Hepatocyte (in vitro differentiated cells): ENCODE results near the gene KIRREL3. TPM values are rescaled to one million over a fixed set of nuclear protein-coding genes. Genes with fewer than 3 reads are reported as not detected.

Experiments
- DNase-seq: peaks from one replicate; pipeline ENCODE4 v3.0.0-alpha.2; 2016; ENCODE audit warnings: low spot score
- H2AFZ ChIP-seq: fragments of 200-600 bp; sonication (generic); 2 replicates; pipeline ENCODE4 v1.6.0; 2016; ENCODE audit warnings: antibody characterized with exemption, mild to moderate bottlenecking
- H3K27ac ChIP-seq: fragments of 200-600 bp; sonication (generic); 2 replicates; pipeline ENCODE4 v1.5.1; 2016; ENCODE audit warnings: mild to moderate bottlenecking
- H3K27me3 ChIP-seq: fragments of 200-600 bp; sonication (generic); 2 replicates; pipeline ENCODE4 v1.6.1; 2016
- H3K36me3 ChIP-seq: fragments of 200-600 bp; sonication (generic); replicated peaks from 2 replicates; pipeline ENCODE4 v1.5.1; 2016; ENCODE audit warnings: low read depth; ENCODE audit not compliant: insufficient read depth
- H3K4me1 ChIP-seq: fragments of 200-600 bp; sonication (generic); 2 replicates; pipeline ENCODE4 v1.5.1; 2016; ENCODE audit warnings: mild to moderate bottlenecking, moderate library complexity; ENCODE audit not compliant: insufficient read depth
- H3K4me2 ChIP-seq: fragments of 200-600 bp; sonication (generic); 2 replicates; pipeline ENCODE4 v1.6.0; 2016
- H3K4me3 ChIP-seq: fragments of 200-600 bp; sonication (generic); 2 replicates; pipeline ENCODE4 v1.5.1; 2016; ENCODE audit warnings: mild to moderate bottlenecking
- H3K79me2 ChIP-seq: fragments of 200-600 bp; sonication (generic); 2 replicates; pipeline ENCODE4 v1.6.0; 2017; ENCODE audit warnings: mild to moderate bottlenecking
- H3K9me2 ChIP-seq: fragments of 200-600 bp; sonication (generic); replicated peaks from 2 replicates; pipeline ENCODE4 v1.6.0; 2017; ENCODE audit warnings: mild to moderate bottlenecking; ENCODE audit not compliant: insufficient read depth
- H3K9me3 ChIP-seq: fragments of 200-600 bp; sonication (generic); 2 replicates; pipeline ENCODE4 v1.5.1; 2016; ENCODE audit warnings: low read depth, mild to moderate bottlenecking
- H4K20me1 ChIP-seq: fragments of 200-600 bp; sonication (generic); 2 replicates; pipeline ENCODE4 v1.6.0; 2016; ENCODE audit warnings: mild to moderate bottlenecking; ENCODE audit not compliant: insufficient read depth, poor library complexity, severe bottlenecking
- EZH2 ChIP-seq: fragments of 200-600 bp; sonication (generic); IDR thresholded peaks from 2 replicates; pipeline ENCODE4 v1.6.1; 2016; ENCODE audit warnings: antibody characterized with exemption, mild to moderate bottlenecking, borderline replicate concordance
- EZH2phosphoT487 ChIP-seq: fragments of 200-600 bp; sonication (generic); IDR thresholded peaks from one replicate; pipeline ENCODE4 v1.6.1; 2018; ENCODE audit warnings: antibody characterized with exemption, mild to moderate bottlenecking, low read depth, moderate library complexity; ENCODE audit not compliant: unreplicated experiment, severe bottlenecking
- WGBS: methylation state at CpG from one replicate; pipeline ENCODE4 v1.1.6; 2016; ENCODE audit warnings: low lambda C conversion rate; ENCODE audit errors: missing lambda C conversion rate; 5-methylcytosine and 5-hydroxymethylcytosine counted together
- polyA plus RNA-seq: library from polyadenylated mRNA; unstranded; fragments of >200 nt; fragmentation: Nextera tagmentation; extraction: Ambion mirVana; gene quantifications from 2 replicates; pipeline ENCODE4 v1.2.1, GENCODE V29; 2016
- total RNA-seq: library from RNA; depleted of rRNA; stranded (reverse); fragments of >200 nt; gene quantifications from 2 replicates; pipeline ENCODE4 v1.2.3, GENCODE V29; 2014
- TF ChIP-seq, protein P1 (sequence below): fragments of 200-600 bp; sonication (generic); IDR thresholded peaks from 2 replicates; pipeline ENCODE4 v1.5.1; 2016; ENCODE audit warnings: antibody characterized with exemption, mild to moderate bottlenecking; ENCODE audit not compliant: poor library complexity

The KIRREL3 gene
- total and polyA plus RNA-seq, 2 experiments from 2014 or later: 0.33 to 0.86 TPM

DNA sequence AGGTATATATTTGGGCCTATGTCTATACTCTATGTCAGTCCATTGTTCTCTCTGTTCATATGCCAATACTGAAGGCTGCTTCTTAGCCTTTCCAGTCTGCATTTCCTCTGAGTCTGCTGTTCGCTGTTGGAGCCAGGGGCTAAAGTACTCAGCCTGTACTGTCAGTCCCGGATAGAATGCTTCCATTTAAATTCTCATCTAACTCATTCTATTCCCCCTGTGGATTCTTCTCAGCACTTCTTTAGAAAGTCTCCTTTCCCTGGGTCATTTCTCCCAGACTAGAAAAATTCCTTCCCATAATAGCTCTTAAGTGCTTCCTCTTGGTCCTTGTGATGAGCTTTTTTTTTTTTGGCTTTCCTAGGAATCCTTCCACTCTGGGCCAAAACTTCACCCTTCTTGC is 293.1 kb downstream of the KIRREL3 start:
- H3K4me3 ChIP-seq: no peak overlapping the region
- no peak overlapping the region for H3K27ac ChIP-seq
- no peak for DNase-seq
- H3K79me2 ChIP-seq: no peaks in the 10 kb centered on the region
- no peak overlapping the region for H3K4me2 ChIP-seq
- H3K36me3 ChIP-seq: no peaks in the 10 kb centered on the region
- no peaks in the 10 kb centered on the region for H4K20me1 ChIP-seq
- no peaks in the 10 kb centered on the region for H3K9me2 ChIP-seq
- H3K4me1 ChIP-seq: no peaks in the 10 kb centered on the region
- TF ChIP-seq EZH2phosphoT487: no peak
- TF ChIP-seq, protein P1, sequence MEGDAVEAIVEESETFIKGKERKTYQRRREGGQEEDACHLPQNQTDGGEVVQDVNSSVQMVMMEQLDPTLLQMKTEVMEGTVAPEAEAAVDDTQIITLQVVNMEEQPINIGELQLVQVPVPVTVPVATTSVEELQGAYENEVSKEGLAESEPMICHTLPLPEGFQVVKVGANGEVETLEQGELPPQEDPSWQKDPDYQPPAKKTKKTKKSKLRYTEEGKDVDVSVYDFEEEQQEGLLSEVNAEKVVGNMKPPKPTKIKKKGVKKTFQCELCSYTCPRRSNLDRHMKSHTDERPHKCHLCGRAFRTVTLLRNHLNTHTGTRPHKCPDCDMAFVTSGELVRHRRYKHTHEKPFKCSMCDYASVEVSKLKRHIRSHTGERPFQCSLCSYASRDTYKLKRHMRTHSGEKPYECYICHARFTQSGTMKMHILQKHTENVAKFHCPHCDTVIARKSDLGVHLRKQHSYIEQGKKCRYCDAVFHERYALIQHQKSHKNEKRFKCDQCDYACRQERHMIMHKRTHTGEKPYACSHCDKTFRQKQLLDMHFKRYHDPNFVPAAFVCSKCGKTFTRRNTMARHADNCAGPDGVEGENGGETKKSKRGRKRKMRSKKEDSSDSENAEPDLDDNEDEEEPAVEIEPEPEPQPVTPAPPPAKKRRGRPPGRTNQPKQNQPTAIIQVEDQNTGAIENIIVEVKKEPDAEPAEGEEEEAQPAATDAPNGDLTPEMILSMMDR: no peak
- 54% methylated on average over 2 of the region's 2 CpGs for WGBS
- peaks cover 12% of the 10 kb centered on the region for H3K27me3 ChIP-seq
- H3K9me3 ChIP-seq: no peaks in the 10 kb centered on the region
- H2AFZ ChIP-seq: no peak overlapping the region

DNA sequence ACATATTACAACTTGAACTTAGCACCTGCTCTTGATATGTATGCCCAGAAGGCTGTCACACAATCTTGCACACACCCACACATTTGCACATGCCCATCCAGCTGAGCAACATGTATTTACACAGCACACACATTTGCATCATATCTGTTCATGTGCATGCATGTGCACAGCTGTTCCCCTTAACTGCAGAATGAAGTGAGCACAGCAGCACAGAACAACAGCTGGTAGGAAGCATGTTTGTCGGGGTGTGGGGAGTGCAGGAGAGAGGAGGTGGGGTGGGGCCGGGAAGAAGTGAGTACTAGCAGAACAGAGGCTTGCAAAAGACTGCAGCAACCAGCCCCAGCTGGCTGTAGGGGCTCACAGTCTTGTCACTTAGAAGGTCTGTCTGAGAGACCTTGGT is 296.5 kb downstream of the KIRREL3 start:
- Histone ChIP-seq H3K27ac (no peak overlapping the region), H2AFZ (no peak overlapping the region), H3K4me3 (no peak overlapping the region), H3K9me2 (no peaks in the 10 kb centered on the region), H4K20me1 (no peaks in the 10 kb centered on the region), H3K4me1 (no peaks in the 10 kb centered on the region), H3K27me3 (peaks cover 5% of the 10 kb centered on the region), H3K9me3 (no peaks in the 10 kb centered on the region), H3K36me3 (no peaks in the 10 kb centered on the region), H3K4me2 (no peak overlapping the region), H3K79me2 (no peaks in the 10 kb centered on the region)
- no peak for DNase-seq
- TF ChIP-seq, protein P1: no peak
- TF ChIP-seq EZH2: no peak
- no peak for TF ChIP-seq EZH2phosphoT487
- 73% methylated on average over 2 of the region's 2 CpGs for WGBS

DNA sequence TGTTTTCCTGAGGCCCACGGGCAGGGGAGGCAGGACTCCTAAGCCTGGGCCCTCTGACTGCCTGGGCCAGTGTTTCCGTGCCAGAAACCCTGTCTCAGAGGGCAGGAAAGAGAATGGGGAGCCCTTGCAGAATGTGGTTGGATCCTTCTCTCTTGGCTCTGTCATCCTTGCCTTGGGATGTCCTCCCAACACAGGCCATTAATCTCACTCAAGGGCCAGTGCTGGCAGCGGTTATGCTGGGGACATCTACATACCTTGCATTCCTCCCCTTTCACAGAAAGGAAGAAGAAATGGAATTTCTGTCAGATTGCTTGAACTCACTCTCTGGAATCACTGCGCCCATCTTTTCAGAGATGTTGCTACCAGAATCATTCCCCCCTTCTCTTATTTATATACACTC is 296.9 kb downstream of the KIRREL3 start:
- WGBS: 73% methylated on average over 4 of the region's 4 CpGs
- no peak for DNase-seq

More for the DNA sequence above, 296.9 kb downstream of the KIRREL3 start:
- Histone ChIP-seq H3K27ac (no peak overlapping the region), H3K4me3 (no peak overlapping the region), H3K36me3 (no peaks in the 10 kb centered on the region), H4K20me1 (no peaks in the 10 kb centered on the region), H3K27me3 (peaks cover 5% of the 10 kb centered on the region), H3K4me1 (no peaks in the 10 kb centered on the region), H3K9me3 (no peaks in the 10 kb centered on the region), H2AFZ (no peak overlapping the region), H3K9me2 (no peaks in the 10 kb centered on the region), H3K4me2 (no peak overlapping the region), H3K79me2 (no peaks in the 10 kb centered on the region)
- TF ChIP-seq, protein P1: no peak
- TF ChIP-seq EZH2phosphoT487 (no peak), EZH2 (no peak)
